Uterus (tissue), 2 donors: ENCODE data around the gene C1orf141.

ENCODE experiments used
- CTCF ChIP-seq, 4 experiments: fragments of 200-600 bp in 2 of 4; fragments of 450-650 bp in 2 of 4; sonication (generic) in 2 of 4; IDR thresholded peaks; one replicate each; pipeline ENCODE4 v1.5.1; 2016 to 2019; ENCODE audit warnings: antibody characterized with exemption in 4 of 4, mild to moderate bottlenecking in 2 of 4, moderate library complexity in 1 of 4
- POLR2A ChIP-seq, 2 donors: fragments of 450-650 bp; IDR thresholded peaks; one replicate each; pipeline ENCODE4 v1.6.1; 2016; ENCODE audit warnings: antibody characterized with exemption in 2 of 2, mild to moderate bottlenecking in 1 of 2, moderate library complexity in 1 of 2

- TF ChIP-seq CTCF (IDR thresholded peaks at IDR 0.05) (no peak), POLR2A (IDR thresholded peaks at IDR 0.05) (no peak)
Measured at GRCh38 chr1:67110352-67110751, 24.4 kb downstream of the C1orf141 start.
